Measurements from ENCODE around the gene OCRL. TPM values are rescaled to one million over a fixed set of nuclear protein-coding genes. Genes with fewer than 3 reads are reported as not detected.

Gene OCRL
- total RNA-seq, 1 donor from 2014 or later = 34.3 TPM

DNA sequence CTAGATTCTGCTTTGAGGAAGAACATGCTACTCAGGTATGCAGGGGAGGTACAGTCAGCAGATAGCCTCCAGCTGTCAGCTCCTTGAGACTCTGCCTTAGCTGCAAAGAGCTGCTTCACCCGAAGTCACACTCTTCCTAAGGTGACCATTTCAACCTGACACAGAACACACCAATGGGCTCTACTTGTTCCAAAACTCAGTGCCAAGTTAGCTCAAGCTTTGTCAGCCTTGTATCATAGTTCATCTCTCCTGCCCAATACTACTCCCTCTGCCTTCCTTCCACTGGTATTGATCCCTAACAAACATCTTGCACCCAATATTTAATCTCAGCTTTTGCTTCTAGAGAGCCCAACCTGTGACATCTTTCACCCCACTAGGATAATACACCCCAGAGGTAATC, 8.9 kb upstream of the OCRL start:
- H3K36me3 Mint-ChIP-seq (ENCODE audit: unreplicated experiment) = no peaks in the 10 kb centered on the region
- no peak overlapping the region for H3K27ac Mint-ChIP-seq (ENCODE audit: unreplicated experiment)
- no peak for DNase-seq
- no peaks in the 10 kb centered on the region for H3K4me1 Mint-ChIP-seq (ENCODE audit: low read depth, unreplicated experiment)
- no peak overlapping the region for H3K4me3 Mint-ChIP-seq (ENCODE audit: unreplicated experiment)
- H3K27me3 Mint-ChIP-seq (ENCODE audit: unreplicated experiment) = no peaks in the 10 kb centered on the region
- TF ChIP-seq, protein P1, sequence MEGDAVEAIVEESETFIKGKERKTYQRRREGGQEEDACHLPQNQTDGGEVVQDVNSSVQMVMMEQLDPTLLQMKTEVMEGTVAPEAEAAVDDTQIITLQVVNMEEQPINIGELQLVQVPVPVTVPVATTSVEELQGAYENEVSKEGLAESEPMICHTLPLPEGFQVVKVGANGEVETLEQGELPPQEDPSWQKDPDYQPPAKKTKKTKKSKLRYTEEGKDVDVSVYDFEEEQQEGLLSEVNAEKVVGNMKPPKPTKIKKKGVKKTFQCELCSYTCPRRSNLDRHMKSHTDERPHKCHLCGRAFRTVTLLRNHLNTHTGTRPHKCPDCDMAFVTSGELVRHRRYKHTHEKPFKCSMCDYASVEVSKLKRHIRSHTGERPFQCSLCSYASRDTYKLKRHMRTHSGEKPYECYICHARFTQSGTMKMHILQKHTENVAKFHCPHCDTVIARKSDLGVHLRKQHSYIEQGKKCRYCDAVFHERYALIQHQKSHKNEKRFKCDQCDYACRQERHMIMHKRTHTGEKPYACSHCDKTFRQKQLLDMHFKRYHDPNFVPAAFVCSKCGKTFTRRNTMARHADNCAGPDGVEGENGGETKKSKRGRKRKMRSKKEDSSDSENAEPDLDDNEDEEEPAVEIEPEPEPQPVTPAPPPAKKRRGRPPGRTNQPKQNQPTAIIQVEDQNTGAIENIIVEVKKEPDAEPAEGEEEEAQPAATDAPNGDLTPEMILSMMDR (IDR thresholded peaks at IDR 0.05; ENCODE audit: partially characterized antibody, unreplicated experiment) = no peak
- H3K9me3 Mint-ChIP-seq (ENCODE audit: unreplicated experiment) = no peaks in the 10 kb centered on the region

DNA sequence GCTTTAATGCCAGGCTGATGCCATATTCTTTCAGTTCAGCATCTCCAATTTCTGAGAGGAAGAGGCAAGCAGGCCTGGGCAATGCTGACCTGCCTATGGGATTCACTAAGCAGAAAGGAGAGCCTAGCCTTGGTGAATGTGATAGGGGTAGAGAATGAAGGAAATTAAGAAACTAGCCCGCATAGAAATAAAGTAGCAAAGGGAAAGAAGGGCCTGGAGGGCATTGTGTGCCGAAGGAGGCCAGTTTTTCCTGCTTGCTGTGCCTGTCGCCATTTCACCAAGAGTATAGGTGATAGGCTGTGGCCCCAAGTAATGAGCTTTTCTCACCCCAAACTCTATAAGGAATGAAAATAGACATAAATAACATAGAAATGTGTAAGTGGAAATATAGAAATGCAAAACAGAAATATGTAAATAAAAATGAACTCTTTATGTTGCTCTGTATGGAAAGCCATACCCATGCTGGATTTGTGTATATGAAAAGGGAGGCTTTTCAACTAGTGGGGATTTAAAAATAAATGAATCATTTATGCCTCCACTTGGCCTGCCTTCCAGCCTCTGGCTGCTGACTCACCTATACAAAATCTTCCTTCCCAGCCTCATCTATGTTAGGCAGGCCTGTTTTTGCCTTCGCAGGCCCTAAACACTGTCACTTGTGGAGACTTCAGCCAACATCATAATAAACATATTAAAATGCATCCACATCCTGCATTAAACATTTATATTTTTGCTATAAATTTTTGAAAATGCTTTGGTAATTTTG, 5.1 kb upstream of the OCRL start:
- H3K27ac Mint-ChIP-seq (ENCODE audit: unreplicated experiment) = no peak overlapping the region

DNA sequence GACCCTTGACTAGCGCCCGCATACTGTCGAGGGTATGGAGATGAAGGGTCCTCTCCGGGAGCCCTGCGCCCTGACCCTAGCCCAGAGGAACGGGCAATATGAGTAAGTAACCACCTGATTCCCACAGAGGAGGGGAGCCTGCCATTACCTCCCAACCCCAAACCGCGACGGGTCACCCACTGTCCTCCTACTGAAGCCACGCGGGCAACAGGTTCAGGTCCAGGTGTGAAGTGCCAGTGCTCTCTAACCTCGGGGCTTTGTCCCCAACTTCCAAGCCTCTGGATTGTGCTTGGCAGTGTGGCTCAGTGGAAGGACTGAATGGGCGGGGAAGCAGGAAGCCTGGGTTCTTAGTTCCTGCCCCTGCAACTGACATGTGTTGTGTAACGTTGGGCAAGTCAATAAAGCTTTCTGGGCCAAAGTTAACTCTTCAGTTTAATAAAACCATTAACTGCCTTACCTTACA, 694 bp downstream of the OCRL start:
- no peaks in the 10 kb centered on the region for H3K27me3 Mint-ChIP-seq (ENCODE audit: unreplicated experiment)
- no peaks in the 10 kb centered on the region for H3K36me3 Mint-ChIP-seq (ENCODE audit: unreplicated experiment)
- TF ChIP-seq, protein P1 (IDR thresholded peaks at IDR 0.05; ENCODE audit: partially characterized antibody, unreplicated experiment) = no peak
- peak overlapping the region; percentile 60 for H3K4me3 Mint-ChIP-seq (ENCODE audit: unreplicated experiment)
- peaks cover 3% of the 10 kb centered on the region for H3K4me1 Mint-ChIP-seq (ENCODE audit: low read depth, unreplicated experiment)
- H3K27ac Mint-ChIP-seq (ENCODE audit: unreplicated experiment) = peak overlapping the region; percentile 33
- H3K9me3 Mint-ChIP-seq (ENCODE audit: unreplicated experiment) = no peaks in the 10 kb centered on the region
- no peak for DNase-seq

More for the DNA sequence above, 5.1 kb upstream of the OCRL start:
- no peaks in the 10 kb centered on the region for H3K36me3 Mint-ChIP-seq (ENCODE audit: unreplicated experiment)
- no peak overlapping the region for H3K4me3 Mint-ChIP-seq (ENCODE audit: unreplicated experiment)
- no peaks in the 10 kb centered on the region for H3K27me3 Mint-ChIP-seq (ENCODE audit: unreplicated experiment)
- no peak for DNase-seq
- TF ChIP-seq, protein P1 (IDR thresholded peaks at IDR 0.05; ENCODE audit: partially characterized antibody, unreplicated experiment) = no peak
- no peaks in the 10 kb centered on the region for H3K4me1 Mint-ChIP-seq (ENCODE audit: low read depth, unreplicated experiment)
- no peaks in the 10 kb centered on the region for H3K9me3 Mint-ChIP-seq (ENCODE audit: unreplicated experiment)

DNA sequence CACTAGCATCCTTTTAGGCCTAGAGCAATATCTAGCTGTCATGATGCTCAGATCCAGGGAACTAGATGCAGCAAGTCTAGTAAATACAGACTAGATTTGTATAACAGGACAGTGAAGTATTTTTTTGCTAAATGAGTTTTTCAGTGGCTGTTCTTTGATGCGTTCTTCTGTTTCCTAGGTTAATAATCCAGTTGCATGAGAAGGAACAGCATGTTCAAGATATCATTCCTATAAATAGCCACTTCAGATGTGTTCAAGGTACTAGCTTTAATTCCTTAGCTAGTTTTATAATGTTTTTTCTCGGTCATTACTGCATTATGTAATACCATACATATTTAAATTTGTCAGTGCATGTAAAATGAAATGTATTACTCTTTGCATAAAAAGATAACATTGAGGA, 4.7 kb downstream of the OCRL start:
- no peaks in the 10 kb centered on the region for H3K9me3 Mint-ChIP-seq (ENCODE audit: unreplicated experiment)

DNA sequence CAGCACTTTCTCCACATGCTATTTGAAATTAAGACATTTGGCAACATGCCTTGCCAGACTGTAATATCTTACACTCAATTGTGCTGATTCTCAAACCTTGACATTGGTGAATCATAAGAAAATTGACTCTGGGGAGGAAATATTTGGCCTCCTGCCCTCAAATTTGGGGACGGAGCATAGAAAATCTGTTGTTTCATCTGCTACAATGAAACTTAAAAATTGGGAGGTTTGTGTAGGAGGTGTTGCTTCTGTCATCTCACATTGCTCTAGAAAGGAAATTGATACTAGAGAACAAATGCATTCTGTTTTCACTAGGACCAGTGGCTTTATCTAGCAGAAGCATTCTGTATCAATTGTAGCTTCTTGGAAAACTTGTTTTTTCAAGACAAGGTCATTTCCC, 5.3 kb downstream of the OCRL start:
- TF ChIP-seq, protein P1 (IDR thresholded peaks at IDR 0.05; ENCODE audit: partially characterized antibody, unreplicated experiment) = no peak
- Mint-ChIP-seq H3K27ac (ENCODE audit: unreplicated experiment) (no peak overlapping the region), H3K27me3 (ENCODE audit: unreplicated experiment) (no peaks in the 10 kb centered on the region)

More for the DNA sequence above, 4.7 kb downstream of the OCRL start:
- H3K4me1 Mint-ChIP-seq (ENCODE audit: low read depth, unreplicated experiment) = peaks cover 3% of the 10 kb centered on the region
- no peak overlapping the region for H3K27ac Mint-ChIP-seq (ENCODE audit: unreplicated experiment)
- H3K36me3 Mint-ChIP-seq (ENCODE audit: unreplicated experiment) = no peaks in the 10 kb centered on the region
- TF ChIP-seq, protein P1 (IDR thresholded peaks at IDR 0.05; ENCODE audit: partially characterized antibody, unreplicated experiment) = no peak
- H3K27me3 Mint-ChIP-seq (ENCODE audit: unreplicated experiment) = no peaks in the 10 kb centered on the region
- DNase-seq = no peak
- H3K4me3 Mint-ChIP-seq (ENCODE audit: unreplicated experiment) = no peak overlapping the region

More for the DNA sequence above, 5.3 kb downstream of the OCRL start:
- no peaks in the 10 kb centered on the region for H3K9me3 Mint-ChIP-seq (ENCODE audit: unreplicated experiment)
- H3K4me3 Mint-ChIP-seq (ENCODE audit: unreplicated experiment) = no peak overlapping the region
- DNase-seq = no peak
- H3K4me1 Mint-ChIP-seq (ENCODE audit: low read depth, unreplicated experiment) = peaks cover 3% of the 10 kb centered on the region
- no peaks in the 10 kb centered on the region for H3K36me3 Mint-ChIP-seq (ENCODE audit: unreplicated experiment)

Data from glutamatergic neuron (in vitro differentiated cells).